Measurements from ENCODE around the gene TRIP4. TPM values are rescaled to one million over a fixed set of nuclear protein-coding genes. Genes with fewer than 3 reads are reported as not detected.
"Not testable (repeated sequence)": the region's sequence is repeated elsewhere in the genome, so short reads cannot be mapped to it uniquely, and the experiment has no call there.

Gene TRIP4
- total RNA-seq, 1 experiment from 2014 or later = 18.1 TPM

GRCh38 chr15:64343222-64343621 lies 44.4 kb upstream of the TRIP4 start:
- no peak for DNase-seq
- Histone ChIP-seq H3K36me3 (ENCODE audit: low read depth) (peaks cover 4% of the 10 kb centered on the region; the same call in 1 of the 2 replicates), H3K9me2 (ENCODE audit: insufficient read depth) (no peaks in the 10 kb centered on the region), H3K27me3 (ENCODE audit: insufficient read depth, low read depth) (no peaks in the 10 kb centered on the region), H4K20me1 (ENCODE audit: insufficient read depth) (no peaks in the 10 kb centered on the region), H3K27ac (no peak overlapping the region), H3K4me1 (replicated peaks; ENCODE audit: insufficient read depth) (no peaks in the 10 kb centered on the region), H3K9me3 (ENCODE audit: insufficient read depth, low read depth) (no peaks in the 10 kb centered on the region), H3K79me2 (ENCODE audit: low read depth) (0 out of 2 replicates have a peak, but pooled peaks cover 16% of the 10 kb centered on the region), H2AFZ (no peak overlapping the region), H3K4me3 (no peak overlapping the region), H3K4me2 (no peak overlapping the region), H3F3A (ENCODE audit: insufficient read depth, low read depth) (no peaks in the 10 kb centered on the region)
- CTCF ChIA-PET = no interaction called here
- BruUV-seq (replicated peaks) = no TSS peak
- POLR2A ChIA-PET (ENCODE audit: unreplicated experiment) = no interaction called here
- intact Hi-C loops (cut with micrococcal nuclease; ENCODE audit: unreplicated experiment) = no loop called here
- TF ChIP-seq, protein P1, sequence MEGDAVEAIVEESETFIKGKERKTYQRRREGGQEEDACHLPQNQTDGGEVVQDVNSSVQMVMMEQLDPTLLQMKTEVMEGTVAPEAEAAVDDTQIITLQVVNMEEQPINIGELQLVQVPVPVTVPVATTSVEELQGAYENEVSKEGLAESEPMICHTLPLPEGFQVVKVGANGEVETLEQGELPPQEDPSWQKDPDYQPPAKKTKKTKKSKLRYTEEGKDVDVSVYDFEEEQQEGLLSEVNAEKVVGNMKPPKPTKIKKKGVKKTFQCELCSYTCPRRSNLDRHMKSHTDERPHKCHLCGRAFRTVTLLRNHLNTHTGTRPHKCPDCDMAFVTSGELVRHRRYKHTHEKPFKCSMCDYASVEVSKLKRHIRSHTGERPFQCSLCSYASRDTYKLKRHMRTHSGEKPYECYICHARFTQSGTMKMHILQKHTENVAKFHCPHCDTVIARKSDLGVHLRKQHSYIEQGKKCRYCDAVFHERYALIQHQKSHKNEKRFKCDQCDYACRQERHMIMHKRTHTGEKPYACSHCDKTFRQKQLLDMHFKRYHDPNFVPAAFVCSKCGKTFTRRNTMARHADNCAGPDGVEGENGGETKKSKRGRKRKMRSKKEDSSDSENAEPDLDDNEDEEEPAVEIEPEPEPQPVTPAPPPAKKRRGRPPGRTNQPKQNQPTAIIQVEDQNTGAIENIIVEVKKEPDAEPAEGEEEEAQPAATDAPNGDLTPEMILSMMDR (conservative IDR thresholded peaks at IDR 0.05) = no peak
- no peak for TF ChIP-seq EZH2 (IDR thresholded peaks at IDR 0.05; ENCODE audit: low read depth)

DNA sequence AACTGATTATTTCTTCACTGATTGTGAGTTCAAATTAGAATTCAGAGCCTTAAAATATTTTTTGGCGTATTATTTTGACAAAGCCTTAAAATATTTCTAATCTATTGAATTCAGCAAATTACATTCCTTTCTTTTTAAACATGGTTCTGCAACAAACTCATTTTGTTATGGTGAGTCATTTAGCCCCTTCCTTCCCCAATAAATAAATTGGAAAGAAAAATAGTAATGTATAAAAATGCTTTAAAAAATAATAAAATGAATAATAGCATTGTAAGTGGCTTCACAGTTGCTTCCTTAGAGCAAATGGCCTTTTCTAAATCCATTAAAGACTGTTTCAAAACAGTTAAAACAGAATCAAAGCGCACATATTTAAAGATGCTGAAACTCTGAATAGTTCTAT lies 43.8 kb upstream of the TRIP4 start:
- POLR2A ChIA-PET (ENCODE audit: unreplicated experiment) = no interaction called here
- H3K9me3 ChIP-seq (ENCODE audit: insufficient read depth, low read depth) = no peaks in the 10 kb centered on the region
- H3K27me3 ChIP-seq (ENCODE audit: insufficient read depth, low read depth) = no peaks in the 10 kb centered on the region

GRCh38 chr15:64344651-64345294 lies 42.9 kb upstream of the TRIP4 start:
- ChIA-PET CTCF (no interaction called here), POLR2A (ENCODE audit: unreplicated experiment) (interaction anchor here (0.6 kb wide), 1 partner anchor 124 kb away, joined by 4 read pairs; no protein-coding TSS in a partner anchor)
- intact Hi-C loops (cut with micrococcal nuclease; ENCODE audit: unreplicated experiment) = no loop called here
- no peak overlapping the region for H3K4me3 ChIP-seq
- no peak overlapping the region; the same call in 1 of the 2 replicates for H3K27ac ChIP-seq
- 0 out of 2 replicates have a peak, but pooled peaks cover 19% of the 10 kb centered on the region for H3K79me2 ChIP-seq (ENCODE audit: low read depth)
- no peaks in the 10 kb centered on the region for H3F3A ChIP-seq (ENCODE audit: insufficient read depth, low read depth)
- H3K4me1 ChIP-seq (replicated peaks; ENCODE audit: insufficient read depth) = no peaks in the 10 kb centered on the region
- H3K4me2 ChIP-seq = no peak overlapping the region
- no peaks in the 10 kb centered on the region for H4K20me1 ChIP-seq (ENCODE audit: insufficient read depth)
- H3K9me2 ChIP-seq (ENCODE audit: insufficient read depth) = no peaks in the 10 kb centered on the region
- no peak overlapping the region for H2AFZ ChIP-seq
- no peak for TF ChIP-seq EZH2 (IDR thresholded peaks at IDR 0.05; ENCODE audit: low read depth)
- TF ChIP-seq, protein P1 (conservative IDR thresholded peaks at IDR 0.05) = no peak
- no peaks in the 10 kb centered on the region for H3K27me3 ChIP-seq (ENCODE audit: insufficient read depth, low read depth)
- peaks cover 2% of the 10 kb centered on the region; the same call in 1 of the 2 replicates for H3K36me3 ChIP-seq (ENCODE audit: low read depth)
- no peaks in the 10 kb centered on the region for H3K9me3 ChIP-seq (ENCODE audit: insufficient read depth, low read depth)
- BruUV-seq (replicated peaks) = no TSS peak
- DNase-seq = no peak

More for the DNA sequence above, 43.8 kb upstream of the TRIP4 start:
- no TSS peak for BruUV-seq (replicated peaks)
- peaks cover 4% of the 10 kb centered on the region; the same call in 1 of the 2 replicates for H3K36me3 ChIP-seq (ENCODE audit: low read depth)
- CTCF ChIA-PET = no interaction called here
- intact Hi-C loops (cut with micrococcal nuclease; ENCODE audit: unreplicated experiment) = no loop called here
- no peak for DNase-seq
- H3F3A ChIP-seq (ENCODE audit: insufficient read depth, low read depth) = no peaks in the 10 kb centered on the region
- no peak overlapping the region for H3K4me2 ChIP-seq
- H3K9me2 ChIP-seq (ENCODE audit: insufficient read depth) = no peaks in the 10 kb centered on the region
- H3K27ac ChIP-seq = no peak overlapping the region
- H3K4me1 ChIP-seq (replicated peaks; ENCODE audit: insufficient read depth) = no peaks in the 10 kb centered on the region
- no peak for TF ChIP-seq EZH2 (IDR thresholded peaks at IDR 0.05; ENCODE audit: low read depth)
- TF ChIP-seq, protein P1 (conservative IDR thresholded peaks at IDR 0.05) = no peak
- no peak overlapping the region for H3K4me3 ChIP-seq
- H2AFZ ChIP-seq = no peak overlapping the region
- H4K20me1 ChIP-seq (ENCODE audit: insufficient read depth) = no peaks in the 10 kb centered on the region
- 0 out of 2 replicates have a peak, but pooled peaks cover 16% of the 10 kb centered on the region for H3K79me2 ChIP-seq (ENCODE audit: low read depth)

GRCh38 chr15:64346242-64346641 lies 41.4 kb upstream of the TRIP4 start:
- H3K9me2 ChIP-seq (ENCODE audit: insufficient read depth); H3K36me3 ChIP-seq (ENCODE audit: low read depth); DNase-seq; H2AFZ ChIP-seq; H3K4me3 ChIP-seq; intact Hi-C loops (cut with micrococcal nuclease; ENCODE audit: unreplicated experiment); H3K9me3 ChIP-seq (ENCODE audit: insufficient read depth, low read depth); POLR2A ChIA-PET (ENCODE audit: unreplicated experiment); H3K4me2 ChIP-seq; CTCF ChIA-PET; BruUV-seq (replicated peaks); H4K20me1 ChIP-seq (ENCODE audit: insufficient read depth); H3K4me1 ChIP-seq (replicated peaks; ENCODE audit: insufficient read depth); H3K27me3 ChIP-seq (ENCODE audit: insufficient read depth, low read depth); H3F3A ChIP-seq (ENCODE audit: insufficient read depth, low read depth); H3K27ac ChIP-seq: not testable (repeated sequence)
- peaks cover 21% of the 10 kb centered on the region; the same call in 1 of the 2 replicates for H3K79me2 ChIP-seq (ENCODE audit: low read depth)
